IPS-18c (cell line): ENCODE measurements around the gene TMEM135.
"Not testable (repeated sequence)": the region's sequence is repeated elsewhere in the genome, so short reads cannot be mapped to it uniquely, and the experiment has no call there.

Experiments
- H3K4me3 ChIP-seq: 2 replicates; pipeline ENCODE4 v1.7.0; 2013; ENCODE audit warnings: low read depth, mild to moderate bottlenecking, low read length, moderate library complexity; ENCODE audit not compliant: insufficient read depth
- H3K9me3 ChIP-seq: one replicate; pipeline ENCODE4 v1.6.1; 2013; ENCODE audit warnings: mild to moderate bottlenecking, low read length, moderate library complexity; ENCODE audit not compliant: control insufficient read depth, insufficient read depth

Gene TMEM135

GRCh38 chr11:87110443-87111131 lies 72.9 kb downstream of the TMEM135 start:
- no peaks in the 10 kb centered on the region for H3K9me3 ChIP-seq
- H3K4me3 ChIP-seq, result no peak overlapping the region

DNA sequence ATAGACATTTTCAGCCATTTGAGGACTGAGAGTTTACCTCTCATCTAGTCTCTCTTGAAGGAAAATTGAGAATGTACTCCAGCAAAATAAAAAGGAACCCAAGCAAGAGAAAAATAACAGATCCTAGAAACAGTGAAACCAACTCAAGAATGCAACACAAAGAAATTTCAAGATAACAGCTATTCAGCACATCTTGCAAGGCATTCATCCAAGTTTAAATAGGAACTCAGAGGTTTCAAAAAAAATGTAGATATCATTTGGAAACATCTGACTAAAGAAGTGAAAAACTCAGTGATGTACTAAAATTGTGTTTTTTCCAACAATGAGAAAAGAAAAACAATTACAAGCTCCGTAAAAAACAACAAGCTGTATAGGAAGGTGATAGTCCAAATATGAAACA lies 76.4 kb downstream of the TMEM135 start:
- Histone ChIP-seq H3K9me3 (no peaks in the 10 kb centered on the region), H3K4me3 (no peak overlapping the region)

- Histone ChIP-seq H3K4me3 (no peak overlapping the region), H3K9me3 (no peaks in the 10 kb centered on the region)
Observed at GRCh38 chr11:87116185-87116584, 78.5 kb downstream of the TMEM135 start.

- no peaks in the 10 kb centered on the region for H3K9me3 ChIP-seq
- H3K4me3 ChIP-seq, result no peak overlapping the region
Observed at GRCh38 chr11:87120937-87121336, 83.2 kb downstream of the TMEM135 start.

DNA sequence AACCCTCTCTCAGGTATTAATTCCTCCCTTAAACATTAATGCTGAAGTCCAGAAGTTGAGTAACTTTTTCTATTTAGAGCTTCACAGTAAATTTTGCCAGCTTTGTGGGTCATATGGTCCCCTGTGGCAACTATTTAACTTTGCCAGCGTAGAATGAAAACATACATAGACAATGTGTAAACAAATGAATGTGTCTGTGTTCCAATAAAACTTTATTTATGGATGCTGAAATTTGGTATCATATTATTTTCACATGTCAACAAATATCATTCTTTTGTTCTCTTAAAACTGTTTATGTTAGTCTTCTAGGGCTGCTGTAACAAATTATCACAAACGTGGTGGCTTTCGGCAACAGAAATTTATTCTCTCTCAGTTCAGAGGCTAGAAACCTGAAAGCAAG lies 85.1 kb downstream of the TMEM135 start:
- no peaks in the 10 kb centered on the region for H3K9me3 ChIP-seq
- no peak overlapping the region for H3K4me3 ChIP-seq

GRCh38 chr11:87125257-87125656 lies 87.5 kb downstream of the TMEM135 start:
- no peak overlapping the region for H3K4me3 ChIP-seq
- no peaks in the 10 kb centered on the region for H3K9me3 ChIP-seq

DNA sequence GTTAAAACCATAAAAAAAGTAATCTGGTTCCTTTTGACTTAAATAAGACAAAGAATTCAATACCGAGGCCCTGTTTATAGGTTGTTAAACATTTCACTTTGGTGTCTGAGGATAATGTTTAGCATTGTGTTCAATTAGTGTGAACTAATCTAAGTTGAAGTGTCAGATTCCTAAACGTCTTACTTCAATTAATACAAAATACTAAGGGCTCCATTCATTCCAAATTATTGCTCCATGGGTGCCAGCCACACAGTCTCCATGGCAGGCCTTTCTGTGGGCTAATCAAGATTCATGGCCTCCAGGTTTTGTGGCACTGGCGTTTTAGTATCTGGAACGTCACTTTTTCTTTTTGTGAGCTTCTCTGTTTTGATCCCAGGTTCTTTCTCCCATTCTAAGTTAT lies 89.4 kb downstream of the TMEM135 start:
- Histone ChIP-seq H3K4me3 (no peak overlapping the region), H3K9me3 (no peaks in the 10 kb centered on the region)

- Histone ChIP-seq H3K4me3 (no peak overlapping the region), H3K9me3 (no peaks in the 10 kb centered on the region)
Observed at GRCh38 chr11:87128372-87128771, 90.6 kb downstream of the TMEM135 start.

DNA sequence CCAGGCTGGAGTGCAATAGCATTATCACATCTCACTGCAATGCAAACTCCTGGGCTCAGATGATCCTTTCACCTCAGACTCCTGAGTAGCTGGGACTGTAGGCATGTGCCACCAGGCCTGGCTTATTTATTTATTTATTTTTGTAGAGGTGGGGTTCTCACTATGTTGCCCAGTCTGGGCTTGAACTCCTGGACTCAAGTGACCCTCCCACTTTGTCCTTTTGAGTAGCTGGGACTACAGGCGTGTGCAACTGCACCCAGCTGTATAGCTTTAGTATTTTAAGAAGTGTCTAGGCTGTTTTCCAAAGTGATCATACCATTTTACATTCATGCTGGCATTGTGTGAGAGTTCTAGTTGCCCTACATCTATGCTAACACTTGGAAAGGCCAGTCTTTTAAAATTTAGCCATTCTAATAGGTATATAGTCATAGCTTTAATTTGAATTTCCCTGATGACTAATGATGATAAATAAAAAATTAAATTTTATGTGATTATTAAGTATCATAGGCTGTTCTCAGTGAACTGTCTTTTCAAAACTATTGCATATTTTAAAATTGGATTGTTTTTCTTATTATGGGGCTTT lies 96.9 kb downstream of the TMEM135 start:
- Histone ChIP-seq H3K9me3 (no peaks in the 10 kb centered on the region), H3K4me3 (no peak overlapping the region)

DNA sequence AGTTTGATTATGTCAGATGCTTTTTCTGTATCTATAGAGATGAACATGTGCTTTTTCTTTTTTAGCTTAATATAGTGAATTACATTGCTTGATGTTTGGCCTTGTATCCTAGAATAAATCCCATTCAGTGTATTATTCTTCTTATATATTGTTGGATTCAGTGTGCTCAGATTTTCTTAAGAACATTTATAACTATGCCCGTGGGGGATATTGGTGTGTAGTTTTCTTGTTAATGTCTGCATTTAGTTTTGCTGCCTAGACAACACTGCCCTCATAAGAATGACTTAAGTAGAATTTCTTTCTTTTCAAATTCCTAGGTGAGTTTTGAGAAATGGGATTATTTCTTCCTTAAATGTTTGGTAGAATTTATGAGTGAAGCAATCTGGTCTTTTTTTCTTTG lies 98.5 kb downstream of the TMEM135 start:
- Histone ChIP-seq H3K4me3 (no peak overlapping the region), H3K9me3 (no peaks in the 10 kb centered on the region)

GRCh38 chr11:87137711-87138110 lies 100.0 kb downstream of the TMEM135 start:
- Histone ChIP-seq H3K4me3 (no peak overlapping the region), H3K9me3 (no peaks in the 10 kb centered on the region)

- H3K4me3 ChIP-seq, result no peak overlapping the region
- H3K9me3 ChIP-seq, result no peaks in the 10 kb centered on the region
Observed at GRCh38 chr11:87139475-87139874, 101.7 kb downstream of the TMEM135 start.

DNA sequence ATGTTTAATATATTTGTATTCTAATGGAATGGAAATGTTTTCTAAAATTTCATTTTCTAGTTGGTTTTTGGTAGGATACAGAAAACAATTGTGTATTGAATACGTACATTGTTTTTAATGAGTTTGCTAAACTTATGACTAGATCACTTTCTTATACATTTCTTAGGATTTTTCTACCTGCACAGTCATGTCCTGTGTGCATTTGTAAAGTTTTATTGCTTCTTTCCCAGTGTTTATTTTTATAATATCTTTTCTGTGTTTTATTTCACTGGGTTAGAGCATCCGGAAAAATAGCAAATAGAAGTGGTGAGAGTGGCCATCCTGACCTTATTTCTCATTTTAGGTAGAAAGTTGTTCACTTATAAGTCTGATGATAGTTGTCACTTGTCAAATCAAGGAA lies 103.6 kb downstream of the TMEM135 start:
- H3K9me3 ChIP-seq, result no peaks in the 10 kb centered on the region

DNA sequence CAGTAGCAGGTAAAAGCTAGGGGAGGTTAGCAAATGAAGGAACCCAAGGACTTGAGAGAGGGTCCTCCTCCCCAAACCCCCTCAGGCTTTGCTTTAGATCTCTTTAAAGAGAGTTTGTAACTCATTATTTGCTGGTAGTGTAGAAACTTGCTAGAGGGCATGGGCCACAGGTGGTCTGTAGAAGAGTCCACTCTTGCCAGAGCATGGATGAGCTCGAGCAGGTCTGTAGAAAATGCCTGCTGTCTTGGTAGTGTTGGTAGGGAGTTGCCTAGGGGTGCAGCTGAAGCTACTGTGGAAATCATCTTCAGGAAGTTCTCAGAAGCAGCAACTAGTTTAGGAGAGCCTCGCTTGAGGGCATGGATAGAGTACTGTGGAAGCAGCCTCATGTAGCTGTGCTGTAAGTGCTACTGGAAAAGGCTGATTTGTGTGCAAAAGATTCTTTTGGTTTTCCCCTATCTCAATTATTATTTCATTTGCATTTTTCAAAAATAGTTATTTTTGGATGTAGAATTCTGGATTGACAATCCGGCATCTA lies 104.3 kb downstream of the TMEM135 start:
- Histone ChIP-seq H3K4me3 (no peak overlapping the region), H3K9me3 (no peaks in the 10 kb centered on the region)

More for the DNA sequence above, 103.6 kb downstream of the TMEM135 start:
- no peak overlapping the region for H3K4me3 ChIP-seq

- H3K4me3 ChIP-seq, result no peak overlapping the region
- no peaks in the 10 kb centered on the region for H3K9me3 ChIP-seq
Observed at GRCh38 chr11:87142594-87142993, 104.9 kb downstream of the TMEM135 start.

DNA sequence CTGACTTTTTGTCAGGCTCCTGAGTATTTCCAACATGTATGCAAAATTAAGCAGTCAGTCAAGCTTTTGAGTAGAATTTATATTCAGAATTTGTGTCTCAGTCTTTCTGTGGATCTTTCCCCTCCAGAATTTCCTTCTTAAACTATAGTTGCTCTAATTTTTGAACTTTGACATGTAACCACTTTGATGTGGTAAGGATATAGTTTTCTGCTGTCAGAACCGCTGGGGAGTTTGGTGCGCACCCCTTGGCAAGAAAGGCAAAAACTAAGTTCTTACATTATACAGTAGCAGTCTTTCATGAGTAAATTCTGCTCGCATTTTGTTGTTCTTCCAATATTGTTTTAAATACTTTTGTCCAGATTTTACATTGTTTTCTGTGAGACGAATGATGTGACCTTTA lies 105.9 kb downstream of the TMEM135 start:
- H3K4me3 ChIP-seq, result no peak overlapping the region
- H3K9me3 ChIP-seq, result no peaks in the 10 kb centered on the region

DNA sequence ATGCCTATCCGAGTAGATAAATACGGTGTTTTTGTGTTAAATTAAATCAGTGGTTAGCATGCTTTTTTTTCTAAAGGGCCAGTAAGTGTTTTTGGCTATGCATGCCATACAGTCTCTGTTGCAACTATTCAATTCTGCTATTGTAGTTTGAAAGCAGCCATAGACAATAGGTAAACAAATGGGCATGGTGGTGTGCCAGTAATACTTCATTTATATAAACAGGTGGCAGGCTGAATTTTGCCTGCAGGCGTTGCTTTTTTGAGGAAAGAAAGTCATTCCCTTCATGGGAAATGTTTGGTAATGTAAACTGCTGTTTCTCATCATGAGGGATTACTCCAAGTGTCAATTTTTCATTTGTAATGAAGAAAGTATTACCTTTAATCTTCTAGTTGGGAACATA lies 106.5 kb downstream of the TMEM135 start:
- no peaks in the 10 kb centered on the region for H3K9me3 ChIP-seq
- no peak overlapping the region for H3K4me3 ChIP-seq

DNA sequence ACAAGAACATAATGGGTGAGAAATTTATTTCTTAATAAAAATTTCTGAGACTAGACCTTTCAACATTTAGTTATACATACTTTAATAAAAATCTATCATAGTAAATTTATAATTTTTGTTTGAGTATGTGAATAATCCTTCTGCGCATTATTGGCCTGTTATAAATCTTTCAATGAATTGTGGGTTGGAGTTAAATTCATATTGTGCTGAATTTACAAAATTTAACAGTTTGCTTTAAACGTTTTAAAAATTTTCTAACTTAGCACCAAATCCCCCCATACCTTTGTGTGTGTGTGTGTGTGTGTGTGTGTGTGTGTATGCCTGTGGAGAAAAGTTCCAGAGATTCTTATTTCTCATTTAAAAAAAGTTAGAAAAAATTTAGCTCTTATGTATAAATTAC lies 111.0 kb downstream of the TMEM135 start:
- Histone ChIP-seq H3K9me3 (no peaks in the 10 kb centered on the region), H3K4me3 (no peak overlapping the region)

GRCh38 chr11:87149782-87150181 lies 112.0 kb downstream of the TMEM135 start:
- H3K4me3 ChIP-seq, H3K9me3 ChIP-seq: not testable (repeated sequence)
